NCI-H345 treated with DMSO at 0.1 percent for 48 hours (cell line): ENCODE data around the gene MOBP.

Source experiments
- DNase-seq: peaks from one replicate; lab custom pipeline; 2025; ENCODE audit not compliant: unreplicated experiment; lab: John Stamatoyannopoulos, UW

Gene MOBP

DNA sequence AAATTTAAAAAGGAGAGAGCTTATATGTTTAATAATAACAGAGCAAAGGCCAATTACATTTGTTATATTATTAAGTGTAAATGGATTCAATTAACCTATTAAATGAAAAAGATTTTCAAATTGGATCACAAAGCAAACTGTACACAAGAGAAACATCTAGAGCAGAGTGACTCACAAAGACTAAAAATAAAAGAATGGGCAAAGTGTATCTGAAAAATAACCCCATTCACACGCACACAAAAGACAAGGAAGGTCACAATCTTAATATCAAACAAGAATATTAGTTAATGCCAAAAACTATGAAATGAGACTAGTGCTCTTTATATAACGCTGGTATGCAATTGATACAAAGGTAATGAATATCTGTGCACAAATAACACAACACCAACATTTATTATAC, 65.7 kb downstream of the MOBP start:
- no peak for DNase-seq

DNA sequence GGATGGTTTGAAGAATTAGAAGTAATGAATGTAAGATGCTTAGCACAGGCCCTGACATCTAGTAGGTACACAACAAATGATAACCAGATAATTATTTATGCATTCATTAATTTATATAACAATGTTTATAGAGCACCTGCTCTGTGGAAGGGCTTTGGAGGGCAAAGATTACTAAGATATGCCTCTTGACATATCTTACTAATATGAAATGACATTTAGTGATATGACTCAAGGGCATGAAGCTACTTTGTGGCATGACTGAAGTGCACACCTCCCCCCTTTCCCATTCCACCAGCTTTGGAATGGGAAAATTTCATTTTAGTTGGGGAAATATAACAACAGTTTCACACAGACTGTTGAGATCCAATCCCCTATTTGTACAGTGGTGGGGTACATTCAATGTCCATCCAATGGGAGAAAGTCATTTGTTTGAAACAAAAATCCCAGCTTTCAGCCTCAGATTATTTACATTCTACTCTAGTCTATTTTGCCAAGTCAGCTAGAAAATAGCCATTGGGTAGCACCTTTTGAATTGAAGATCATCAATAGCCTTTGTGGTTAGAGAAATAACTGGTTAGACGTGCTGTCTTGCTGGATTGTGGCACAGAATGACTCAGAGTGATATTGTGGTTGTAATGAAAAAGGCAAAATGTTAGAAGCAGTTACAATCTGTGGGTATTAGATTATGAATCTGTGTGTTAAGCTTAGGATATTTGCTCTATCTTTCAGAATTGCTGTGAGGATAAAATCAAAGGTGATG, 72.9 kb downstream of the MOBP start:
- no peak for DNase-seq

DNA sequence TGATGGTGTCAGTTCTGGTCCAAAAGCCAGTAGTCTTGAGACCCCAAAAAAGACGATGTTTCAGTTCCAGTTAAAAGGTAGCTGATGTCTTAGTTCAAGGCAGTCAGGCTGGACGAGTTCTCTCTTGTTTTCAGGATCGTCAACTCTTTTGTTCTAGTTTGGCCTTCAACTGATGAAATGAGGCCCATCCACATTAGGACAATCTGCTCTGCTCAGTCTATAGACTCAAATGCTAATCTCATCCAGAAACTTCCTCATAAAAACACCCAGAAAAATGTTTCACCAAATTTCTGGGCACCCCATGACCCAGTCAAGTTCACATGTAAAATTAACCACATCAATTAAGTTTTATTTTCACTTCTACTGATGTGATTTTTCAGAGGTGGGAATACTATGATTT, 74.0 kb downstream of the MOBP start:
- no peak for DNase-seq

DNA sequence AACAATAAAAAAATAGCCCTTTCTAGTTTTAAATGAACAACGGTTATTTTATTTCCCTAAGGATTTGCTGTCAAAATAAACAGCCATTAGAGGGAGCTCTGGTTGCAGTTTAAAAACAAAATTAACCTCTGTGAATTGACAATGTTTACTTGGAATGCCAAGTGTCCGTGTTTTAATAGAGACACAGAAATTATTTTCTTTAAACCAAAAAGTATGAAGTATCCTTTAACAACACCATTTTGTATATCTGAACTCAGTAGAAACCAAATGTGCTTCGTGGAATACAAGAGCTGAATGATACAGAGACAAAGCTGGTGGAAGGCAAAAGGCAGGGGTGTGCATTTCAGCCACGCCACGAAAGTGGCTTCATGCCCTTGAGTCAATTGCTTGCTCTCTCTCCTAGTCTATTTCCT, 74.4 kb downstream of the MOBP start:
- DNase-seq, result no peak

DNA sequence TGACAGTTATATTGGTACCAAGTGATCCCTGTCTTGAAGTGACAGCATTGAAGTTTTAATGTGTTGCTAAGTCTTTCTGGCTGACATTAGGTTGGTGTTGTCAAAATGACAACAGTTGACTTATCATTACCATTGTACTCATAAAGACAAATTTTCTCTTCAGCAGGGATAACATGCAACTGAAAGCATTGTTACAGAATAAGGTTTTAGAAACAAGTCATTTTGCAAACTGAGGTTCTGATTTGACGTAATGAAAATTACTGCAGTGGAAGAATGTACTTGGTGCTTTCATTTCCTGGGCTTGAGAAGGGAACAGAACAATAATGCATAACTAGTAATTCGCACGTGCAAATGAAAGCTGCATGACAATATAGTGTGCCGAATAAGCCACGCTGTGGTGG, 75.1 kb downstream of the MOBP start:
- DNase-seq, result no peak

GRCh38 chr3:39548282-39548681, 80.8 kb downstream of the MOBP start:
- DNase-seq, result no peak

- no peak for DNase-seq
These were observed 83.0 kb downstream of the MOBP start for GRCh38 chr3:39550354-39551051.
